PFSK-1 (cell line): ENCODE data around the gene IGFL2.

Experiments used
- POLR2AphosphoS5 ChIP-seq: IDR thresholded peaks from 2 replicates; pipeline ENCODE4 v1.6.1; 2012; ENCODE audit warnings: low read depth, mild to moderate bottlenecking, control low read depth, low read length, moderate library complexity
- TAF1 ChIP-seq: IDR thresholded peaks from 2 replicates; pipeline ENCODE4 v1.6.1; 2012; ENCODE audit warnings: low read length, control low read depth, borderline replicate concordance; ENCODE audit not compliant: insufficient read depth

GRCh38 chr19:46113726-46114125 is 34.3 kb upstream of the IGFL2 start:
- TF ChIP-seq POLR2AphosphoS5: no peak
- no peak for TF ChIP-seq TAF1
